Measurements from ENCODE around the gene PRODH2.

- TF ChIP-seq CTCF (conservative IDR thresholded peaks at IDR 0.05; ENCODE audit: low read length): no peak
- no peak for TF ChIP-seq EZH2phosphoT487 (IDR thresholded peaks at IDR 0.05; ENCODE audit: borderline replicate concordance)
Measured at GRCh38 chr19:35756377-35757230, 56.0 kb downstream of the PRODH2 start, which contains the start of gene HSPB6.

All from Loucy (cell line).